Ishikawa (cell line): ENCODE results near the gene AKAP6.

Experiments
- FOXM1 ChIP-seq: IDR thresholded peaks from 2 replicates; pipeline ENCODE4 v1.6.1; 2012; ENCODE audit warnings: low read depth, borderline replicate concordance
- RAD21 ChIP-seq: IDR thresholded peaks from 2 replicates; pipeline ENCODE4 v1.6.1; 2012; ENCODE audit warnings: low read depth
- TEAD4 ChIP-seq: IDR thresholded peaks from 2 replicates; pipeline ENCODE4 v1.6.1; 2012
- YY1 ChIP-seq: IDR thresholded peaks from 2 replicates; pipeline ENCODE4 v1.6.1; 2012; ENCODE audit warnings: low read depth
- ZBTB7A ChIP-seq: IDR thresholded peaks from 2 replicates; pipeline ENCODE4 v1.6.1; 2012; ENCODE audit warnings: low read depth
- TF ChIP-seq, protein P1 (sequence below): IDR thresholded peaks from 2 replicates; pipeline ENCODE4 v1.6.1; 2012; ENCODE audit warnings: low read depth, mild to moderate bottlenecking

- no peak for TF ChIP-seq RAD21
- TF ChIP-seq, protein P1, sequence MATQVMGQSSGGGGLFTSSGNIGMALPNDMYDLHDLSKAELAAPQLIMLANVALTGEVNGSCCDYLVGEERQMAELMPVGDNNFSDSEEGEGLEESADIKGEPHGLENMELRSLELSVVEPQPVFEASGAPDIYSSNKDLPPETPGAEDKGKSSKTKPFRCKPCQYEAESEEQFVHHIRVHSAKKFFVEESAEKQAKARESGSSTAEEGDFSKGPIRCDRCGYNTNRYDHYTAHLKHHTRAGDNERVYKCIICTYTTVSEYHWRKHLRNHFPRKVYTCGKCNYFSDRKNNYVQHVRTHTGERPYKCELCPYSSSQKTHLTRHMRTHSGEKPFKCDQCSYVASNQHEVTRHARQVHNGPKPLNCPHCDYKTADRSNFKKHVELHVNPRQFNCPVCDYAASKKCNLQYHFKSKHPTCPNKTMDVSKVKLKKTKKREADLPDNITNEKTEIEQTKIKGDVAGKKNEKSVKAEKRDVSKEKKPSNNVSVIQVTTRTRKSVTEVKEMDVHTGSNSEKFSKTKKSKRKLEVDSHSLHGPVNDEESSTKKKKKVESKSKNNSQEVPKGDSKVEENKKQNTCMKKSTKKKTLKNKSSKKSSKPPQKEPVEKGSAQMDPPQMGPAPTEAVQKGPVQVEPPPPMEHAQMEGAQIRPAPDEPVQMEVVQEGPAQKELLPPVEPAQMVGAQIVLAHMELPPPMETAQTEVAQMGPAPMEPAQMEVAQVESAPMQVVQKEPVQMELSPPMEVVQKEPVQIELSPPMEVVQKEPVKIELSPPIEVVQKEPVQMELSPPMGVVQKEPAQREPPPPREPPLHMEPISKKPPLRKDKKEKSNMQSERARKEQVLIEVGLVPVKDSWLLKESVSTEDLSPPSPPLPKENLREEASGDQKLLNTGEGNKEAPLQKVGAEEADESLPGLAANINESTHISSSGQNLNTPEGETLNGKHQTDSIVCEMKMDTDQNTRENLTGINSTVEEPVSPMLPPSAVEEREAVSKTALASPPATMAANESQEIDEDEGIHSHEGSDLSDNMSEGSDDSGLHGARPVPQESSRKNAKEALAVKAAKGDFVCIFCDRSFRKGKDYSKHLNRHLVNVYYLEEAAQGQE: no peak
- TF ChIP-seq TEAD4: no peak
- TF ChIP-seq FOXM1: no peak
- TF ChIP-seq ZBTB7A: no peak
- no peak for TF ChIP-seq YY1
These were observed 348.2 kb downstream of the AKAP6 start for GRCh38 chr14:32677129-32677780.
